HK-2 (cell line): ENCODE results near the gene UBA3.

Experiments
- DNase-seq: peaks from one replicate; pipeline ENCODE4 v3.0.0-alpha.2; 2018; ENCODE audit not compliant: unreplicated experiment

The UBA3 gene

GRCh38 chr3:69099576-69099975 is 19.4 kb upstream of the UBA3 start:
- DNase-seq: no peak

GRCh38 chr3:69097407-69098086 is 17.4 kb upstream of the UBA3 start:
- DNase-seq: no peak

GRCh38 chr3:69096299-69096698 is 16.1 kb upstream of the UBA3 start:
- DNase-seq: no peak

- no peak for DNase-seq
Observed at GRCh38 chr3:69095636-69096035, 15.5 kb upstream of the UBA3 start.

GRCh38 chr3:69094467-69095205 is 14.5 kb upstream of the UBA3 start:
- no peak for DNase-seq

- DNase-seq: no peak
Observed at GRCh38 chr3:69092030-69092516, 11.9 kb upstream of the UBA3 start.

GRCh38 chr3:69091389-69092029 is 11.3 kb upstream of the UBA3 start:
- no peak for DNase-seq

- DNase-seq: no peak
Observed at GRCh38 chr3:69090021-69090420, 9.9 kb upstream of the UBA3 start.

- DNase-seq: no peak
Observed at GRCh38 chr3:69088063-69088462, 7.9 kb upstream of the UBA3 start.

- no peak for DNase-seq
Observed at GRCh38 chr3:69087030-69087791, 7.0 kb upstream of the UBA3 start.

- DNase-seq: peak; percentile 87
Observed at GRCh38 chr3:69085833-69086722, 5.9 kb upstream of the UBA3 start.

- DNase-seq: peak; percentile 24
Observed at GRCh38 chr3:69085168-69085832, 5.1 kb upstream of the UBA3 start.

- peak; percentile 82 for DNase-seq
Observed at GRCh38 chr3:69084326-69085167, 4.4 kb upstream of the UBA3 start, which contains the start of gene ARL6IP5. Gene ARL6IP5, plus strand, starts transcription at chr3:69084937. Its CDS starts 111 bp downstream, at chr3:69085048.

- peak; percentile 65 for DNase-seq
Observed at GRCh38 chr3:69082805-69083204, 2.6 kb upstream of the UBA3 start.

- no peak for DNase-seq
Observed at GRCh38 chr3:69082361-69082760, 2.2 kb upstream of the UBA3 start.

- peak; percentile 13 for DNase-seq
Observed at GRCh38 chr3:69081583-69082262, 1.6 kb upstream of the UBA3 start.

- no peak for DNase-seq
Observed at GRCh38 chr3:69079269-69080159, 651 bp downstream of the UBA3 start.

- no peak for DNase-seq
Observed at GRCh38 chr3:69072928-69073327, 7.2 kb downstream of the UBA3 start.
